HEK293 (cell line): ENCODE measurements around the gene GNAT1.

Source experiments
- BCL6B ChIP-seq: fragments of 450-650 bp; formaldehyde crosslinking; IDR thresholded peaks from 2 replicates; pipeline ENCODE4 v1.5.1; 2017; ENCODE audit warnings: missing biosample characterization, missing genetic modification characterization
- HIC1 ChIP-seq: fragments of 450-650 bp; formaldehyde crosslinking; IDR thresholded peaks from 2 replicates; pipeline ENCODE4 v1.5.1; 2016; ENCODE audit warnings: missing biosample characterization, missing genetic modification characterization
- KLF1 ChIP-seq: fragments of 450-650 bp; formaldehyde crosslinking; IDR thresholded peaks from 2 replicates; pipeline ENCODE4 v1.5.1; 2016; ENCODE audit warnings: missing biosample characterization, missing genetic modification characterization
- KLF8 ChIP-seq: fragments of 450-650 bp; formaldehyde crosslinking; IDR thresholded peaks from 2 replicates; pipeline ENCODE4 v1.5.1; 2016; ENCODE audit warnings: missing biosample characterization, missing genetic modification characterization
- PRDM10 ChIP-seq: fragments of 450-650 bp; formaldehyde crosslinking; IDR thresholded peaks from 2 replicates; pipeline ENCODE4 v1.5.1; 2016; ENCODE audit warnings: missing biosample characterization, missing genetic modification characterization
- SP2 ChIP-seq: fragments of 450-650 bp; formaldehyde crosslinking; IDR thresholded peaks from 2 replicates; pipeline ENCODE4 v1.5.1; 2016; ENCODE audit warnings: missing biosample characterization, missing genetic modification characterization
- SP7 ChIP-seq: fragments of 450-650 bp; formaldehyde crosslinking; IDR thresholded peaks from 2 replicates; pipeline ENCODE4 v1.5.1; 2016; ENCODE audit warnings: missing biosample characterization, missing genetic modification characterization
- ZBTB17 ChIP-seq: fragments of 450-650 bp; formaldehyde crosslinking; IDR thresholded peaks from 2 replicates; pipeline ENCODE4 v1.5.1; 2016; ENCODE audit warnings: missing biosample characterization, missing genetic modification characterization
- ZBTB26 ChIP-seq: fragments of 450-650 bp; formaldehyde crosslinking; optimal IDR thresholded peaks from 2 replicates; pipeline ENCODE3; 2016; ENCODE audit warnings: missing biosample characterization, mild to moderate bottlenecking, missing genetic modification characterization
- ZBTB44 ChIP-seq: fragments of 450-650 bp; IDR thresholded peaks from 2 replicates; pipeline ENCODE4 v1.5.1; 2018; ENCODE audit warnings: missing biosample characterization, mild to moderate bottlenecking, missing genetic modification characterization
- ZNF280D ChIP-seq: fragments of 450-650 bp; formaldehyde crosslinking; IDR thresholded peaks from 2 replicates; pipeline ENCODE4 v1.5.1; 2016; ENCODE audit warnings: missing biosample characterization, missing genetic modification characterization
- ZNF398 ChIP-seq: fragments of 450-650 bp; formaldehyde crosslinking; IDR thresholded peaks from 2 replicates; pipeline ENCODE4 v1.5.1; 2017; ENCODE audit warnings: missing biosample characterization, missing genetic modification characterization
- ZNF518A ChIP-seq: fragments of 450-650 bp; formaldehyde crosslinking; conservative IDR thresholded peaks from 2 replicates; pipeline ENCODE4 v1.5.1; 2016; ENCODE audit warnings: low read depth, missing biosample characterization, missing genetic modification characterization
- ZNF561 ChIP-seq: fragments of 450-650 bp; IDR thresholded peaks from 2 replicates; pipeline ENCODE4 v1.5.1; 2018; ENCODE audit warnings: missing biosample characterization, missing genetic modification characterization, borderline replicate concordance
- ZSCAN16 ChIP-seq: fragments of 450-650 bp; formaldehyde crosslinking; IDR thresholded peaks from 2 replicates; pipeline ENCODE4 v1.5.1; 2016; ENCODE audit warnings: missing biosample characterization, missing genetic modification characterization

The GNAT1 gene

GRCh38 chr3:50235716-50236483 lies 44.5 kb downstream of the GNAT1 start, which contains the start of gene GNAI2 (continued):
- TF ChIP-seq SP2 (tag by site-specific recombination) = peak; percentile 96
- TF ChIP-seq ZBTB44 (tag by site-specific recombination) = peak; percentile 35; the same call in 1 of the 2 replicates
- TF ChIP-seq KLF1 (tag by site-specific recombination) = peak; percentile 45; the same call in 1 of the 2 replicates
- TF ChIP-seq PRDM10 (tag by site-specific recombination) = peak; percentile 93
- peak; percentile 43; the same call in 1 of the 2 replicates for TF ChIP-seq ZNF561 (tag by site-specific recombination)
- peak; percentile 72; the same call in 1 of the 2 replicates for TF ChIP-seq HIC1 (tag by site-specific recombination)
- TF ChIP-seq ZBTB17 (tag by site-specific recombination) = peak; percentile 53
- 0 out of 2 replicates have a peak, but pooled peaks have one; percentile 46 for TF ChIP-seq SP7 (tag by site-specific recombination)
- peak; percentile 57 for TF ChIP-seq ZBTB26 (tag by site-specific recombination)
- TF ChIP-seq KLF8 (tag by site-specific recombination) = peak; percentile 66
- TF ChIP-seq ZNF398 (tag by site-specific recombination) = no peak
- 0 out of 2 replicates have a peak, but pooled peaks have one; percentile 36 for TF ChIP-seq ZSCAN16 (tag by site-specific recombination)
- no peak for TF ChIP-seq ZNF280D
- no peak for TF ChIP-seq ZNF518A (tag by site-specific recombination)
- no peak for TF ChIP-seq BCL6B
